Muscle of leg (tissue), 11 donors: ENCODE data around the gene ANK3. TPM values are rescaled to one million over a fixed set of nuclear protein-coding genes. Genes with fewer than 3 reads are reported as not detected.
"Not testable (repeated sequence)": the region's sequence is repeated elsewhere in the genome, so short reads cannot be mapped to it uniquely, and the experiment has no call there.

Experiments used
- DNase-seq: peaks from one replicate; pipeline ENCODE4 v3.0.0; 2013
- H3K27ac ChIP-seq: one replicate; pipeline ENCODE4 v1.5.1; 2013; ENCODE audit warnings: mild to moderate bottlenecking, low read length, control low read depth
- H3K27me3 ChIP-seq: one replicate; pipeline ENCODE4 v1.6.1; 2013; ENCODE audit warnings: low read length; ENCODE audit not compliant: control insufficient read depth, insufficient read depth
- H3K36me3 ChIP-seq: one replicate; pipeline ENCODE4 v1.6.1; 2013; ENCODE audit warnings: low read length; ENCODE audit not compliant: control insufficient read depth, insufficient read depth
- H3K4me1 ChIP-seq: one replicate; pipeline ENCODE4 v1.6.1; 2013; ENCODE audit warnings: low read length; ENCODE audit not compliant: control insufficient read depth, insufficient read depth
- H3K4me3 ChIP-seq: one replicate; pipeline ENCODE4 v1.5.1; 2013; ENCODE audit warnings: low read length, control low read depth
- H3K9me3 ChIP-seq: replicated peaks from 2 replicates; pipeline ENCODE4 v1.6.1; 2013; ENCODE audit warnings: low read depth, low read length; ENCODE audit not compliant: control insufficient read depth
- WGBS: methylation state at CpG from one replicate; pipeline ENCODE4 v1.1.5; 2013; ENCODE audit warnings: missing lambda C conversion rate; ENCODE audit not compliant: insufficient coverage; 5-methylcytosine and 5-hydroxymethylcytosine counted together
- polyA plus RNA-seq, 8 donors: library from polyadenylated mRNA; unstranded; fragments of 120-200 nt; gene quantifications; one replicate each; pipeline versions ENCODE4 v1.2.1 to v1.2.3, GENCODE V29; 2013; ENCODE audit warnings: inconsistent platforms in 1 of 8, low replicate concordance in 1 of 8; ENCODE audit not compliant: insufficient read length in 8 of 8, insufficient read depth in 1 of 8
- total RNA-seq: library from RNA; stranded (reverse); fragments of 120-200 nt; gene quantifications from one replicate; pipeline ENCODE4 v1.2.4, GENCODE V29; 2013

The ANK3 gene
- total and polyA plus RNA-seq, 9 donors = 64.0 to 158 (median 90.8) TPM

- peak; percentile 57 for DNase-seq
- Histone ChIP-seq H3K27me3 (no peaks in the 10 kb centered on the region), H3K9me3 (no peaks in the 10 kb centered on the region), H3K27ac (peak overlapping the region; percentile 42), H3K36me3 (no peaks in the 10 kb centered on the region), H3K4me3 (no peak overlapping the region), H3K4me1 (peaks cover 3% of the 10 kb centered on the region)
- WGBS = 71% methylated on average over 5 of the region's 11 CpGs
Observed at GRCh38 chr10:60299961-60300883, 89.5 kb downstream of the ANK3 start.

DNA sequence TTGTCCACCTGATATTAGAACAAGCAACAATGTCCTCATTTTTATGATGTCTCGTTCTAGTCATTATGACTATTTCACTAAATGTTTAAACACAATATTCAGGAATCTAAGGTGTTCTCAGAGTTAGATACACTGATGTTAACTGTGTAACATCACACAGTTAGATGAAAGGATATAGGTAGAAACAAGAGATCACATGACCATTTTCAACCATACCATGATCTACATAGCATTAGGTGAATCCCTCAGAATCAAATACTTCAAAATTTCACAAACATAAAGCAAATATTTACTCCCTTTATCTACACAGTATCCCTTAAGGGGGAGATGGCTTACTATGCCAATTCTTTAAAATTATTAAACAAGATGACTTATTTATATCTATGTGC, 90.3 kb downstream of the ANK3 start:
- Histone ChIP-seq H3K9me3 (no peaks in the 10 kb centered on the region), H3K27me3 (no peaks in the 10 kb centered on the region), H3K27ac (no peak overlapping the region), H3K4me3 (no peak overlapping the region), H3K4me1 (peaks cover 3% of the 10 kb centered on the region), H3K36me3 (no peaks in the 10 kb centered on the region)
- WGBS = no CpG with 5 or more reads among the region's 1 CpG
- DNase-seq = no peak

GRCh38 chr10:60298408-60299389, 91.0 kb downstream of the ANK3 start:
- Histone ChIP-seq H3K27ac (no peak overlapping the region), H3K4me3 (no peak overlapping the region), H3K27me3 (no peaks in the 10 kb centered on the region), H3K9me3 (no peaks in the 10 kb centered on the region), H3K36me3 (no peaks in the 10 kb centered on the region), H3K4me1 (peaks cover 3% of the 10 kb centered on the region)
- no CpG with 5 or more reads among the region's 9 CpGs for WGBS
- DNase-seq = no peak

DNA sequence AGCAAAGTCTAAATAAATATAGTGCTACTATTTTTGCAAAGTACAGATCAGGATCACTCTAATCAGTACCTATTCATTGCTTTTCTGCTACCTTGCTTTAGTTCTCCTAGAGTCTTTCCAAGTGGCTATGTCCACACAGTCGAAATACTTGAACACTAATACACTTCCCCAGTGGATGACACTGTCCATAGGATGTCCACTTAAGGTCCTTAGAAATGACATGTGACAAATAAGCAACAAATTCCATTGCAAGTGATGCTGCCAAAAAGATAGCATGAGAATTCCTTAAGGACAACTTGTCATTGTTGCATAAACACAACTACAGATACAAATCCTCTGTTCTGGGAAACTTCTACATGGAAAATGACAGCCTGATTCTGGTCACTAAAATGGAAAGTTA, 93.6 kb downstream of the ANK3 start:
- Histone ChIP-seq H3K4me1 (peaks cover 3% of the 10 kb centered on the region), H3K36me3 (no peaks in the 10 kb centered on the region), H3K4me3 (no peak overlapping the region), H3K27me3 (no peaks in the 10 kb centered on the region), H3K9me3 (no peaks in the 10 kb centered on the region), H3K27ac (no peak overlapping the region)
- no peak for DNase-seq
- WGBS = no CpG with 5 or more reads among the region's 1 CpG

- no peak overlapping the region for H3K27ac ChIP-seq
- 100% methylated on average over 2 of the region's 9 CpGs for WGBS
- H3K4me3 ChIP-seq = no peak overlapping the region
- DNase-seq = no peak
- H3K36me3 ChIP-seq = no peaks in the 10 kb centered on the region
- no peaks in the 10 kb centered on the region for H3K9me3 ChIP-seq
- no peaks in the 10 kb centered on the region for H3K27me3 ChIP-seq
- H3K4me1 ChIP-seq = peaks cover 4% of the 10 kb centered on the region
Observed at GRCh38 chr10:60295028-60295937, 94.4 kb downstream of the ANK3 start.

- DNase-seq = peak; percentile 36
- Histone ChIP-seq H3K4me1 (peaks cover 3% of the 10 kb centered on the region), H3K4me3 (no peak overlapping the region), H3K27me3 (no peaks in the 10 kb centered on the region), H3K36me3 (no peaks in the 10 kb centered on the region), H3K27ac (peak overlapping the region; percentile 24), H3K9me3 (no peaks in the 10 kb centered on the region)
- no CpG with 5 or more reads among the region's 6 CpGs for WGBS
Observed at GRCh38 chr10:60293581-60294175, 96.0 kb downstream of the ANK3 start.

- no peak overlapping the region for H3K27ac ChIP-seq
- H3K4me1 ChIP-seq = peaks cover 3% of the 10 kb centered on the region
- no peak overlapping the region for H3K4me3 ChIP-seq
Observed at GRCh38 chr10:60292998-60293397, 96.7 kb downstream of the ANK3 start.

DNA sequence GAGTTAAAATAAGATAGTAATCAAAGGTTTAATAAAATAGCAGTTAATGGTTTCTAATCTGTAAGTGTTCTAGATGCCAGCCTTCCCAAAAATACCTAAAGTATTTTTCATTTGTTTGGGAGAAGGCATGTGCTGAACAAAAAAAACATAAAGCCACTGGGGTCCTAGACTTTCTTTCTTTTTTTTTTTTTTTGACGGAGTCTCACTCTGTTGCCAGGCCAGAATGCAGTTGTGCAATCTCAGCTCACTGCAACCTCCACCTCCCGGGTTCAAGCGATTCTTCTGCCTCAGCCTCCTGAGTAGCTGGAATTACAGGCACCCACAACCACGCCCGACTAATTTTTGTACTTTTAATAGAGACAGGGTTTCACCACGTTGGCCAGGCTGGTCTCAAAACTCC, 97.1 kb downstream of the ANK3 start:
- not testable (repeated sequence) for H3K4me3 ChIP-seq, DNase-seq, H3K27ac ChIP-seq, H3K27me3 ChIP-seq, H3K36me3 ChIP-seq, H3K4me1 ChIP-seq, H3K9me3 ChIP-seq
- 49% methylated on average over 4 of the region's 6 CpGs for WGBS

More at GRCh38 chr10:60292998-60293397, 96.7 kb downstream of the ANK3 start:
- 84% methylated on average over 3 of the region's 8 CpGs for WGBS
- no peaks in the 10 kb centered on the region for H3K27me3 ChIP-seq
- no peaks in the 10 kb centered on the region for H3K36me3 ChIP-seq
- no peaks in the 10 kb centered on the region for H3K9me3 ChIP-seq
- DNase-seq = no peak

DNA sequence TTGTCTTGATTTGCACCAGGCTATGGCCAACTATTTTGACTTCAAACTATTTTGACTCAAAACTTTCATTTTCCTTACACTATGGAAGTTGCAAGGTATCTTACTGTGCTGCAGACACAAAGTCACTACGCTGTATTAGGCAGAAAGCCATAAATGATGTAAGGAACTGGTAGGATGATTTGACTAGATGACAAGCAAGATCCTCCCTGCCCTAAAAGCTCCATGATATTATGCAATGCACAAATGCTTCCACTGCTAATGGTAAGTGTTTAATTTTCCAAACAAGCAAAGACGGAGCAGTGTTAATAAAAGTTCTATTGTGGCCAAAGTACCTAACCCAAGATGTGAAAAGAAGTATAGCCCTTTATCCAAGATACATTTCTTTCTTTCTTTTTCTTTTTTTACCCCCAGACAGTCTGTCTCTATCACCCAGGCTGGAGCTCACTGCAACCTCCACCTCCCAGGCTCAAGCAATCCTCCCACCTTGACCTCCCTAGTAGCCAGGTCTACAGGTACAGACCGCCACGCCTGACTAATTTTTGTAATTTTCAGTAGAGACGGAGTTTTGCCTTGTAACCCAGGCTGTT, 98.2 kb downstream of the ANK3 start:
- peaks cover 3% of the 10 kb centered on the region for H3K4me1 ChIP-seq
- H3K9me3 ChIP-seq = no peaks in the 10 kb centered on the region
- no peaks in the 10 kb centered on the region for H3K36me3 ChIP-seq
- no peak overlapping the region for H3K4me3 ChIP-seq
- no peaks in the 10 kb centered on the region for H3K27me3 ChIP-seq
- DNase-seq = peak; percentile 58
- no peak overlapping the region for H3K27ac ChIP-seq
- WGBS = 87% methylated on average over 3 of the region's 5 CpGs
